ENCODE measurements around the gene TOR1B.
A peak's percentile ranks its signal among the peaks of the same experiment; 100 is the strongest.
"Not testable (repeated sequence)": the region's sequence is repeated elsewhere in the genome, so short reads cannot be mapped to it uniquely, and the experiment has no call there.

The TOR1B gene

GRCh38 chr9:129802833-129803675, at the start of gene TOR1B:
Gene TOR1B (plus strand): TSS chr9:129803184. CDS start chr9:129803213, 29 bp downstream.
- peak; percentile 89 for DNase-seq

GRCh38 chr9:129755151-129755550, 47.8 kb upstream of the TOR1B start:
- no peak for DNase-seq

- no peak for DNase-seq
Observed at GRCh38 chr9:129756191-129756590, 46.8 kb upstream of the TOR1B start.

GRCh38 chr9:129757045-129757444, 45.9 kb upstream of the TOR1B start:
- no peak for DNase-seq

- no peak for DNase-seq
Observed at GRCh38 chr9:129759319-129759718, 43.7 kb upstream of the TOR1B start.

- no peak for DNase-seq
Observed at GRCh38 chr9:129759804-129760502, 43.0 kb upstream of the TOR1B start.

GRCh38 chr9:129760784-129761183, 42.2 kb upstream of the TOR1B start:
- DNase-seq: not testable (repeated sequence)

GRCh38 chr9:129761293-129761900, 41.6 kb upstream of the TOR1B start:
- DNase-seq: no peak

GRCh38 chr9:129761901-129762369, 41.0 kb upstream of the TOR1B start:
- DNase-seq: no peak

- not testable (repeated sequence) for DNase-seq
Observed at GRCh38 chr9:129762370-129762984, 40.5 kb upstream of the TOR1B start.

- DNase-seq: no peak
Observed at GRCh38 chr9:129762985-129763926, 39.7 kb upstream of the TOR1B start.

- no peak for DNase-seq
Observed at GRCh38 chr9:129765764-129766317, 37.1 kb upstream of the TOR1B start.

- no peak for DNase-seq
Observed at GRCh38 chr9:129768486-129768885, 34.5 kb upstream of the TOR1B start.

GRCh38 chr9:129769669-129770068, 33.3 kb upstream of the TOR1B start:
- no peak for DNase-seq

GRCh38 chr9:129770741-129771140, 32.2 kb upstream of the TOR1B start:
- DNase-seq: no peak

- DNase-seq: no peak
Observed at GRCh38 chr9:129773262-129774048, 29.5 kb upstream of the TOR1B start.

- DNase-seq: peak; percentile 28
Observed at GRCh38 chr9:129774791-129775447, 28.1 kb upstream of the TOR1B start.

GRCh38 chr9:129775448-129775798, 27.6 kb upstream of the TOR1B start:
- no peak for DNase-seq

GRCh38 chr9:129776096-129776495, 26.9 kb upstream of the TOR1B start:
- DNase-seq: not testable (repeated sequence)

GRCh38 chr9:129776566-129776937, 26.4 kb upstream of the TOR1B start:
- DNase-seq: no peak
